HEK293T (cell line): ENCODE results near the gene STAB1.

Source experiments
- CTCF ChIA-PET: fragments of 350-600 bp; formaldehyde crosslinking; extraction: SDS; loops from one replicate; lab custom pipeline; 2021; ENCODE audit warnings: antibody characterized with exemption, inconsistent platforms; lab: Yijun Ruan, JAX
- POLR2A ChIA-PET: fragments of 350-600 bp; formaldehyde crosslinking; extraction: SDS; loops from one replicate; lab custom pipeline; 2020; ENCODE audit warnings: antibody characterized with exemption, inconsistent platforms; lab: Yijun Ruan, JAX
- DNase-seq: peaks from one replicate; pipeline ENCODE4 v3.0.0; 2012; ENCODE audit warnings: mixed read lengths; ENCODE audit errors: extremely low spot score
- ARNT ChIP-seq: fragments of 450-650 bp; IDR thresholded peaks from 2 replicates; pipeline ENCODE4 v1.6.1; 2017; ENCODE audit warnings: mild to moderate bottlenecking
- BHLHE40 ChIP-seq: fragments of 450-650 bp; IDR thresholded peaks from 2 replicates; pipeline ENCODE4 v1.6.1; 2016; ENCODE audit warnings: mild to moderate bottlenecking, moderate library complexity, borderline replicate concordance
- CTBP1 ChIP-seq: fragments of 450-650 bp; IDR thresholded peaks from 2 replicates; pipeline ENCODE4 v1.6.1; 2016; ENCODE audit warnings: borderline replicate concordance
- ELF4 ChIP-seq: fragments of 450-650 bp; IDR thresholded peaks from 2 replicates; pipeline ENCODE4 v1.6.1; 2017; ENCODE audit warnings: antibody characterized with exemption
- FOXA1 ChIP-seq: fragments of 450-650 bp; IDR thresholded peaks from 2 replicates; pipeline ENCODE4 v1.6.1; 2016; ENCODE audit warnings: mild to moderate bottlenecking
- FOXK2 ChIP-seq: fragments of 450-650 bp; IDR thresholded peaks from 2 replicates; pipeline ENCODE4 v1.6.1; 2016; ENCODE audit warnings: mild to moderate bottlenecking
- FOXM1 ChIP-seq: fragments of 450-650 bp; IDR thresholded peaks from 2 replicates; pipeline ENCODE4 v1.6.1; 2017; ENCODE audit warnings: mild to moderate bottlenecking, borderline replicate concordance
- HDGF ChIP-seq: fragments of 450-650 bp; IDR thresholded peaks from 2 replicates; pipeline ENCODE4 v1.6.1; 2017; ENCODE audit warnings: antibody characterized with exemption, borderline replicate concordance
- L3MBTL2 ChIP-seq: fragments of 450-650 bp; conservative IDR thresholded peaks from 2 replicates; pipeline ENCODE4 v1.6.1; 2016; ENCODE audit warnings: mild to moderate bottlenecking
- LEF1 ChIP-seq: fragments of 450-650 bp; IDR thresholded peaks from 2 replicates; pipeline ENCODE4 v1.6.1; 2017; ENCODE audit warnings: mild to moderate bottlenecking, borderline replicate concordance
- NFRKB ChIP-seq: fragments of 450-650 bp; IDR thresholded peaks from 2 replicates; pipeline ENCODE4 v1.6.1; 2016; ENCODE audit warnings: mild to moderate bottlenecking, moderate library complexity
- SP1 ChIP-seq: fragments of 450-650 bp; IDR thresholded peaks from 2 replicates; pipeline ENCODE4 v1.6.1; 2017
- SUZ12 ChIP-seq: fragments of 450-650 bp; IDR thresholded peaks from 2 replicates; pipeline ENCODE4 v1.6.1; 2016; ENCODE audit warnings: mild to moderate bottlenecking
- TARDBP ChIP-seq: fragments of 450-650 bp; IDR thresholded peaks from 2 replicates; pipeline ENCODE4 v1.6.1; 2016
- ZNF384 ChIP-seq: fragments of 450-650 bp; IDR thresholded peaks from 2 replicates; pipeline ENCODE4 v1.6.1; 2016
- TF ChIP-seq, protein P1 (sequence below): fragments of 450-650 bp; IDR thresholded peaks from 2 replicates; pipeline ENCODE4 v1.6.1; 2016

Gene STAB1

DNA sequence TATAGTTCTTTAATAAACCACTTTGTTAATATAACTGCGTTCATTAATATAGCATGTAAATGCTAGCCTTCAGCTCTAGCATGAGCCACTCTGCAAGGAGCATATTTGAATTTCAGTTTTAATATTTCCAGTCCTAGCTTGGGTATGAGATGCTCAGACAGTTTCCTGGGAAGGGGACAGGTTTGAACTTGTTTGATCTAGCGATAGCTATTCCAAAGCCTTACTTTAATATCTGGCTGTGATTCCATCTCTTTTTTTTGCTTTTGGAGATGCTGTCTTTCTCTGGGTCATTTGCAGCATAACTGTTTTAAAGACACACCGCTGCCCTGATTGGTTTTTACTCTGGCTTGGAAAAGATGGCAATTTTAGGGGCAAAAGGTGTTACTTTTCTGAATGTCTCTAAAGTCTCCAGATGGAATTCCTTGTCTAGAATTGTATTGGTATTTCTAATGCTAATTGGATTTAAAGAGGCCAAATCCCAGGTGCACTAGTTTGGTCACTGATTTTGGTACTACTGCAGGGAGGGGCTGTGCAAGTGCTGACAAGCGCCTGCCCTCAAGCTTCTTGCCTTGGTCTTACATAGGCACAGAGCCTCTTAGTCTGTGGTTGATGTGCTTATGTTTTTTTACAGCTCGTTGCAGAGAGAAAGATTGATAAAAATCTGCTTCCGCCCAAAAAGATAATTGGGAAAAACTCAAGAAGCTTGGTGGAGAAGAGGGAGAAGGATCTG is 36.9 kb upstream of the STAB1 start:
- CTCF ChIA-PET = no interaction called here
- no peak for DNase-seq
- POLR2A ChIA-PET = interaction anchor here (1.0 kb wide), 1 partner anchor 10 kb away, joined by 3 read pairs; no protein-coding TSS in a partner anchor
- TF ChIP-seq TARDBP (no peak), LEF1 (no peak), FOXK2 (no peak), L3MBTL2 (no peak), FOXA1 (no peak), ZNF384 (no peak)

DNA sequence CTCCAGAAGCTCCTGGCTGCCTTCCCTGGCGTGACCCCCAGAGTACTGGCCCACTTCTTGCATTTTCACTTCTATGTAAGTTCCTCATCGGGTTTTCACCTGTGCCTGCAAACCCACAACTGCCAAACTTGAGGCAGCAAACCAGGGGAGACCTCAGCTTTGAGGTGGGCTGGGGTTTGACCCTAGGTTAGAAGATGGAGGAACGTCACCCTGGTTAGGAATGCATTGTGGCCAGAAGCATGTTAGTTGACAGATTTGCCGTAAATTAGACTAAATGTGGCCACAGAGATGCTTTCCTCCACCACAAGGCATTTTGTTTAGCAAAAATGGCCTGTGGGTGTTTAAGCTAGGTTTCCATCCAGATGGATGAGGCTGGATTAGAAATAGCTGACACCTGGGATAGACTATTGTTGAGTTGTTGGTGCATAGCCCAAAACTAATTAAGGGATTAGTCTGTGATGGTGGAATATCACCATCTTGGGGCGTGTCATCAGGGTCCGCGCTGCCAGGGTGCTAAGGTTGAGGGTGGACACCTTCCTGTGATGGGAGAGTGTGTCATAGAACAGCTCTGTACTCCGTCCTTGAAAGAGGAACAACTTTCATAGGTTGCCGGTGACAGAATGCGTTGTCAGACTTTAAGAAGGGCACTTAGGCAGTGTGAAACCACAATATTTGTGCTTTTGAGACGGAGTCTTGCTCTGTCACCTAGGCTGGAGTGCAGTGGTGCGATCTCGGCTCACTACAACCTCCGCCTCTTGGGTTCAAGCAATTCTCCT is 36.2 kb upstream of the STAB1 start:
- POLR2A ChIA-PET = interaction anchor here (1.0 kb wide), 1 partner anchor 10 kb away, joined by 3 read pairs; no protein-coding TSS in a partner anchor

DNA sequence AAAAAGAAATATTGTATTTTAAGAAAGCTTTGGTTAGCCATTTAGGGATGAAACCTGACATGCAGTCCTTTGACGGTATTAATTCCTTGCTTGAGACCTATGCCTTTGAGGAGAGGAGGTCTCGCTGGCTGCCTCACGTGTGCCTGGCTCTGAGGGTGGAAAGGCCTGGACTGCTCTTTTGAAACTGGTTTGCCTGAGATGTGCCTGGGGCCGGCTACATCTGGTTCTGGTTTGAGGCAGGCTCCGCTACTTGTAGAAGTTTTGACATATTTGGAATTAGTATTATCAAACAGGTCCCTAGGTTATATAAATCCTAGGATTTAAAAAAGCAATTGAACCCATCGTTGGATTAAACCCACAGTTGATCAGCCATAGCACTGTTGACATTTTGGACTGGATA is 33.3 kb upstream of the STAB1 start:
- DNase-seq = no peak
- no peak for TF ChIP-seq TARDBP
- TF ChIP-seq BHLHE40 = no peak
- TF ChIP-seq FOXM1 = no peak
- no peak for TF ChIP-seq ARNT
- TF ChIP-seq HDGF = no peak
- TF ChIP-seq LEF1 = no peak
- no peak for TF ChIP-seq CTBP1
- TF ChIP-seq, protein P1, sequence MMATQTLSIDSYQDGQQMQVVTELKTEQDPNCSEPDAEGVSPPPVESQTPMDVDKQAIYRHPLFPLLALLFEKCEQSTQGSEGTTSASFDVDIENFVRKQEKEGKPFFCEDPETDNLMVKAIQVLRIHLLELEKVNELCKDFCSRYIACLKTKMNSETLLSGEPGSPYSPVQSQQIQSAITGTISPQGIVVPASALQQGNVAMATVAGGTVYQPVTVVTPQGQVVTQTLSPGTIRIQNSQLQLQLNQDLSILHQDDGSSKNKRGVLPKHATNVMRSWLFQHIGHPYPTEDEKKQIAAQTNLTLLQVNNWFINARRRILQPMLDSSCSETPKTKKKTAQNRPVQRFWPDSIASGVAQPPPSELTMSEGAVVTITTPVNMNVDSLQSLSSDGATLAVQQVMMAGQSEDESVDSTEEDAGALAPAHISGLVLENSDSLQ = no peak
- TF ChIP-seq SP1 = no peak
- no peak for TF ChIP-seq FOXK2
- no peak for TF ChIP-seq ZNF384
- POLR2A ChIA-PET = no interaction called here
- CTCF ChIA-PET = no interaction called here

More for the DNA sequence above, 36.2 kb upstream of the STAB1 start:
- TF ChIP-seq L3MBTL2 (no peak), NFRKB (no peak), BHLHE40 (no peak), FOXK2 (no peak), CTBP1 (no peak), SP1 (no peak), SUZ12 (no peak), TARDBP (no peak)
- no peak for DNase-seq
- CTCF ChIA-PET = no interaction called here

DNA sequence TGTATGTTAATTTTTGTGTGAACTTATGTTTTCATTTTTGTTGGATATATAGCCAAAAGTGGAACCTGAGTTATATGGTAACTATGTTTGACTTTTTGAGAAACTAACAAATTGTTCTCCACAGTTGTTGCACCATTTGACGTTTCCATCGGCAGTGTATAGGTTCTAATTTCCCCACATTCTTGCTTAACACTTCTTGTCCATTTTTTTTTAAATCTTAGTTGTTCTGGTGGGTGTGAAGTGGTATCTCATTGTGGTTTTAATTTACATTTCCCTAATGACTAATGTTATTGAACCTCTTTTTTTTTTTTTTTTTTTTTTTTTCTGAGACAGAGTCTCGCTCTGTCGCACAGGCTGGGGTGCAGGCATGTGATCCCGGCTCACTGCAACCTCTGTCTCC is 31.7 kb upstream of the STAB1 start:
- DNase-seq = no peak
- ChIA-PET POLR2A (no interaction called here), CTCF (no interaction called here)
- TF ChIP-seq FOXA1 (no peak), TARDBP (no peak), ARNT (no peak), CTBP1 (no peak), ELF4 (no peak), SP1 (no peak), FOXM1 (no peak), FOXK2 (no peak), LEF1 (no peak), ZNF384 (no peak), L3MBTL2 (no peak), SUZ12 (no peak)
- TF ChIP-seq, protein P1 = no peak

DNA sequence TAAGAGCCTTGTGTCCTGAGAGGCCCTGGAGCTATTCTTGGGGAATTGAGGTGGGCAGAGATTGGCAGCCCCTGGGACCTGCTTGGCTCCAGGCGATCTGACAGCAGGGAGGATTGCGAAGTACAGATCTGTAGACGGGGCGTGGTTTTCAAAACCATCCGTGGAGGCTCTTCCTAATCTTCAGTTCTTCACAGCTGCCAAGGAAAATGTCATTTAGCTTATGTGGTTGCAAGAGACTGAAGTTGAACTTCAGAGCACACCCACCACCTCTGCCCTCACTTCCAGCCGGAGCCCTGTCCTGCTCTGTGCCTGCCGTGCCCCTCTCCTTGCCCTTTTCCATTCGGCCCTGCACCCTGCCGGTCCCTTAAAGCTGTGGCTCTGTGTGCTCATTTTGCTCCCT is 26.8 kb upstream of the STAB1 start:
- TF ChIP-seq SP1 (no peak), TARDBP (no peak), ELF4 (no peak), LEF1 (no peak), ARNT (no peak), SUZ12 (no peak), FOXM1 (no peak), FOXK2 (no peak), FOXA1 (no peak), ZNF384 (no peak), NFRKB (no peak), BHLHE40 (no peak), L3MBTL2 (no peak), CTBP1 (no peak), HDGF (no peak)
- TF ChIP-seq, protein P1 = no peak
- CTCF ChIA-PET = interaction anchor here (0.6 kb wide), 1 partner anchor 22 kb away, joined by 4 read pairs; no protein-coding TSS in a partner anchor
- no peak for DNase-seq

DNA sequence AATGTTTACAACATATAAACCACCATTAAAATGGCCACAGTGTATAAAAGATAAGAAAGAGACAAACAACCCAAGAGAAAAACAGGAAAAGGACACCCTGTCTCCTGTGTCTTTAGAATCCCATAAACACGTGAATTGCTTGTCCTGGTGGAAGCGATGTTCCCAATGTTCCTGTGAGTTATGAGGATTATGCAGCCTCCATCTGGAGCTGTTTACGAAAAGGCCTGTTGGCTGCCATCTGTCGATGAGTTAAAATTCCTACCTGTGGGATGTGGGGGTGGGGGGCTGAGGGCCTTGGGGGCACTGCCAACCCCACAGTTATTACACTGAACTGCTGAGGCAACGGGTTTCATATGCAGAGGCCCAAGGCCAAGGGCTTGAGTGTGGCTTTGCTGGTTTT is 26.1 kb upstream of the STAB1 start:
- CTCF ChIA-PET = interaction anchor here (0.6 kb wide), 1 partner anchor 23 kb away, joined by 4 read pairs; no protein-coding TSS in a partner anchor
- POLR2A ChIA-PET = no interaction called here
- no peak for TF ChIP-seq BHLHE40
- TF ChIP-seq LEF1 = no peak
- TF ChIP-seq TARDBP = no peak
- TF ChIP-seq ARNT = no peak
- no peak for TF ChIP-seq CTBP1
- no peak for TF ChIP-seq ZNF384
- TF ChIP-seq FOXA1 = no peak
- TF ChIP-seq ELF4 = no peak
- TF ChIP-seq SP1 = no peak
- no peak for TF ChIP-seq L3MBTL2
- no peak for TF ChIP-seq NFRKB
- TF ChIP-seq, protein P1 = no peak
- TF ChIP-seq FOXK2 = no peak
- DNase-seq = no peak

More for the DNA sequence above, 26.8 kb upstream of the STAB1 start:
- POLR2A ChIA-PET = no interaction called here
